Measurements from ENCODE around the gene EEF1E1. TPM values are rescaled to one million over a fixed set of nuclear protein-coding genes. Genes with fewer than 3 reads are reported as not detected.
"Not testable (repeated sequence)": the region's sequence is repeated elsewhere in the genome, so short reads cannot be mapped to it uniquely, and the experiment has no call there.

Gene EEF1E1
- total and polyA plus RNA-seq, 4 donors: 12.9 to 30.6 (median 18.3) TPM

DNA sequence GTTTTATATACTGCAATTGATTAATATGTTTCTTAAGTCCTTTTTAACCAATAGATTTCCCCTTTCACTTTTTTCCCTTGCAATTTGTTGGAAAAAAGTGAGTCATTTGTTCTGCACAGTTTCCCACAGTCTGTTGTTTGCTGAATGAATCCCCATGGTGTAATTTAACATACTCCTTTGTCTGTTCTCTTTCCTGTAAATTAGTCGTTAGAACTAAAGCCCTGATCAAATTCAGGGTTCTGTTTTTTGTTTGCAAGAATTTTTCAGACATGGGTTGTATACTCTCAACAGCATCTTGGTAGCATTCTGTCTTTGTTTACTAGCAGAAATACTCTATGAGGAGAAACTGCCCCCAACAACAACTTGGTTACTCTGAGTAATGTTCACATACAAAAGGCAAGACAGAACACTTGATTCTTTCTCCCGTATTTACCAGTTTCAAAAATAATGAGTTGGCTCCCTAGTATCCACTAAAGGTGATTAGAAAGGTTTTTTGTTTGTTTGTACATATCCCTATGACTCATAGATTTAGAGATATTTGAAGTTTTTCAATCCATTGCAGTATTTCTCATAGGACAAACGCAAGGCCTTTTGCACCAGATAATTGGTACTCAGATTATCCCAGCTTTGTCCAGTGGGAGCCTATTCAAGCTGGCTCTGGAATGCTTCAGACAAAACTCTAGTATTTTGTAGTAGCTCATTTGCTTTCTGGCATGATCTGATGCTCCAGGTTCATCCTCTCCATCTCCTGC lies 54.6 kb downstream of the EEF1E1 start:
- Histone ChIP-seq H3K27ac (ENCODE audit: low read depth in 1 of 2, low read length in 2 of 2) (no peak overlapping the region), H3K9ac (ENCODE audit: low read depth in 1 of 2, low read length in 2 of 2) (no peak overlapping the region), H3K4me3 (ENCODE audit: low read depth in 1 of 3, low read length in 3 of 3) (no peak overlapping the region), H3K9me3 (ENCODE audit: control insufficient read depth in 4 of 4, low read length in 3 of 4) (no peaks in the 10 kb centered on the region), H3K27me3 (ENCODE audit: control insufficient read depth in 4 of 4, insufficient read depth in 4 of 4, low read length in 3 of 4) (no peaks in the 10 kb centered on the region), H3K36me3 (ENCODE audit: control insufficient read depth in 4 of 4, insufficient read depth in 3 of 4, low read depth in 1 of 4, low read length in 3 of 4) (peaks cover 0 to 3% (median 0%) of the 10 kb centered on the region in 4 donors), H3K4me1 (ENCODE audit: control insufficient read depth in 4 of 4, insufficient read depth in 4 of 4, low read length in 3 of 4) (no peaks in the 10 kb centered on the region)
- TF ChIP-seq YY1 (IDR thresholded peaks at IDR 0.05) (no peak), GABPA (IDR thresholded peaks at IDR 0.05 in 1 of 2, conservative IDR thresholded peaks at IDR 0.05 in 1 of 2) (no peak), FOXA1 (IDR thresholded peaks at IDR 0.05) (no peak), FOXA2 (IDR thresholded peaks at IDR 0.05) (no peak), TAF1 (conservative IDR thresholded peaks at IDR 0.05) (no peak), RXRA (IDR thresholded peaks at IDR 0.05) (no peak), SP1 (IDR thresholded peaks at IDR 0.05) (no peak), RAD21 (IDR thresholded peaks at IDR 0.05) (no peak), HNF4G (IDR thresholded peaks at IDR 0.05) (no peak)
- TF ChIP-seq, protein P1, sequence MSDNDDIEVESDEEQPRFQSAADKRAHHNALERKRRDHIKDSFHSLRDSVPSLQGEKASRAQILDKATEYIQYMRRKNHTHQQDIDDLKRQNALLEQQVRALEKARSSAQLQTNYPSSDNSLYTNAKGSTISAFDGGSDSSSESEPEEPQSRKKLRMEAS (IDR thresholded peaks at IDR 0.05): no peak
- TF ChIP-seq, protein P2, sequence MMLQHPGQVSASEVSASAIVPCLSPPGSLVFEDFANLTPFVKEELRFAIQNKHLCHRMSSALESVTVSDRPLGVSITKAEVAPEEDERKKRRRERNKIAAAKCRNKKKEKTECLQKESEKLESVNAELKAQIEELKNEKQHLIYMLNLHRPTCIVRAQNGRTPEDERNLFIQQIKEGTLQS (IDR thresholded peaks at IDR 0.05): no peak
- TF ChIP-seq, protein P3, sequence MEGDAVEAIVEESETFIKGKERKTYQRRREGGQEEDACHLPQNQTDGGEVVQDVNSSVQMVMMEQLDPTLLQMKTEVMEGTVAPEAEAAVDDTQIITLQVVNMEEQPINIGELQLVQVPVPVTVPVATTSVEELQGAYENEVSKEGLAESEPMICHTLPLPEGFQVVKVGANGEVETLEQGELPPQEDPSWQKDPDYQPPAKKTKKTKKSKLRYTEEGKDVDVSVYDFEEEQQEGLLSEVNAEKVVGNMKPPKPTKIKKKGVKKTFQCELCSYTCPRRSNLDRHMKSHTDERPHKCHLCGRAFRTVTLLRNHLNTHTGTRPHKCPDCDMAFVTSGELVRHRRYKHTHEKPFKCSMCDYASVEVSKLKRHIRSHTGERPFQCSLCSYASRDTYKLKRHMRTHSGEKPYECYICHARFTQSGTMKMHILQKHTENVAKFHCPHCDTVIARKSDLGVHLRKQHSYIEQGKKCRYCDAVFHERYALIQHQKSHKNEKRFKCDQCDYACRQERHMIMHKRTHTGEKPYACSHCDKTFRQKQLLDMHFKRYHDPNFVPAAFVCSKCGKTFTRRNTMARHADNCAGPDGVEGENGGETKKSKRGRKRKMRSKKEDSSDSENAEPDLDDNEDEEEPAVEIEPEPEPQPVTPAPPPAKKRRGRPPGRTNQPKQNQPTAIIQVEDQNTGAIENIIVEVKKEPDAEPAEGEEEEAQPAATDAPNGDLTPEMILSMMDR (IDR thresholded peaks at IDR 0.05; ENCODE audit: low read depth, low read length, missing input control): no peak
- WGBS: 94% methylated on average over 3 of the region's 3 CpGs
- DNase-seq (ENCODE audit: low spot score): no peak

DNA sequence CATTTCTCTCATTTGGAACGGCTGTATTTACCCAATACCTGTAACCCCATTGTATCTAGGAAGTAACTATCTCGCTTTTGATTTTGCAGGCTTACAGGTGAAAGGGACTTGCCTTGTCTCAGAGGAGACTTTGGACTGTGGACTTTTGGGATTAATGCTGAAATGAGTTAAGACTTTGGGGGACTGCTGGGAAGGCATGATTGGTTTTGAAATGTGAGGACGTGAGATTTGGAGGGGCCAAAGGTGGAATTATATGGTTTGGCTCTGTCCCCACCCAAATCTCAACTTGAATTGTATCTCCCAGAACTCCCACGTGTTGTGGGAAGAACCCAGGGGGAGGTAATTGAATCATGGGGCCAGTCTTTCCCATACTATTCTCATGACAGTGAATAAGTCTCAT lies 56.6 kb downstream of the EEF1E1 start:
- H3K9me3 ChIP-seq (ENCODE audit: control insufficient read depth in 4 of 4, low read length in 3 of 4); H3K4me3 ChIP-seq (ENCODE audit: low read depth in 1 of 3, low read length in 3 of 3); DNase-seq (ENCODE audit: low spot score); H3K27me3 ChIP-seq (ENCODE audit: control insufficient read depth in 4 of 4, insufficient read depth in 4 of 4, low read length in 3 of 4); H3K27ac ChIP-seq (ENCODE audit: low read depth in 1 of 2, low read length in 2 of 2); H3K36me3 ChIP-seq (ENCODE audit: control insufficient read depth in 4 of 4, insufficient read depth in 3 of 4, low read depth in 1 of 4, low read length in 3 of 4); H3K4me1 ChIP-seq (ENCODE audit: control insufficient read depth in 4 of 4, insufficient read depth in 4 of 4, low read length in 3 of 4); H3K9ac ChIP-seq (ENCODE audit: low read depth in 1 of 2, low read length in 2 of 2): not testable (repeated sequence)
- WGBS: 87% methylated on average over 4 of the region's 4 CpGs

DNA sequence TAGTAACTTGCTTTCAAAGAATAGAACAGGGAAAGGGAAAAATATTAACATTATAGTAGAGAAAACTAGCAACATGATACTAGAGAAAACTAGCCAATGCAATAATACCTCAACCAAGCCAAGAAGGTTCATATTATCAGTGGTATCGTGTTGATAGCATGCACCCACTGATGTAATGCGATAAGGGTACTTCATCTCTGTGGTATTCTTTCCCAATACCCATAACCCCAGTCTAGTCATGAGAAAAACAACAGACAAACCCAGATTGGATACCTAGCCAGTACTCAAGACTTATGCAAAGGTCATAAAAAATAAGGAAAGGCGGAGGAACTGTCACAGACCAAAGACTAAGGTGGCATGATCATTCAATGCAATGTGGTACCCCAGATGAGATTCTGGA lies 59.1 kb downstream of the EEF1E1 start:
- Histone ChIP-seq H3K4me3 (ENCODE audit: low read depth in 1 of 3, low read length in 3 of 3) (no peak overlapping the region), H3K27me3 (ENCODE audit: control insufficient read depth in 4 of 4, insufficient read depth in 4 of 4, low read length in 3 of 4) (no peaks in the 10 kb centered on the region), H3K27ac (ENCODE audit: low read depth in 1 of 2, low read length in 2 of 2) (no peak overlapping the region), H3K9me3 (ENCODE audit: control insufficient read depth in 4 of 4, low read length in 3 of 4) (no peaks in the 10 kb centered on the region), H3K9ac (ENCODE audit: low read depth in 1 of 2, low read length in 2 of 2) (no peak overlapping the region), H3K4me1 (ENCODE audit: control insufficient read depth in 4 of 4, insufficient read depth in 4 of 4, low read length in 3 of 4) (no peaks in the 10 kb centered on the region), H3K36me3 (ENCODE audit: control insufficient read depth in 4 of 4, insufficient read depth in 3 of 4, low read depth in 1 of 4, low read length in 3 of 4) (peaks cover 0 to 12% (median 2%) of the 10 kb centered on the region in 4 donors)
- no peak for DNase-seq (ENCODE audit: low spot score)
- 65% methylated on average over 3 of the region's 3 CpGs for WGBS
- TF ChIP-seq, protein P4, sequence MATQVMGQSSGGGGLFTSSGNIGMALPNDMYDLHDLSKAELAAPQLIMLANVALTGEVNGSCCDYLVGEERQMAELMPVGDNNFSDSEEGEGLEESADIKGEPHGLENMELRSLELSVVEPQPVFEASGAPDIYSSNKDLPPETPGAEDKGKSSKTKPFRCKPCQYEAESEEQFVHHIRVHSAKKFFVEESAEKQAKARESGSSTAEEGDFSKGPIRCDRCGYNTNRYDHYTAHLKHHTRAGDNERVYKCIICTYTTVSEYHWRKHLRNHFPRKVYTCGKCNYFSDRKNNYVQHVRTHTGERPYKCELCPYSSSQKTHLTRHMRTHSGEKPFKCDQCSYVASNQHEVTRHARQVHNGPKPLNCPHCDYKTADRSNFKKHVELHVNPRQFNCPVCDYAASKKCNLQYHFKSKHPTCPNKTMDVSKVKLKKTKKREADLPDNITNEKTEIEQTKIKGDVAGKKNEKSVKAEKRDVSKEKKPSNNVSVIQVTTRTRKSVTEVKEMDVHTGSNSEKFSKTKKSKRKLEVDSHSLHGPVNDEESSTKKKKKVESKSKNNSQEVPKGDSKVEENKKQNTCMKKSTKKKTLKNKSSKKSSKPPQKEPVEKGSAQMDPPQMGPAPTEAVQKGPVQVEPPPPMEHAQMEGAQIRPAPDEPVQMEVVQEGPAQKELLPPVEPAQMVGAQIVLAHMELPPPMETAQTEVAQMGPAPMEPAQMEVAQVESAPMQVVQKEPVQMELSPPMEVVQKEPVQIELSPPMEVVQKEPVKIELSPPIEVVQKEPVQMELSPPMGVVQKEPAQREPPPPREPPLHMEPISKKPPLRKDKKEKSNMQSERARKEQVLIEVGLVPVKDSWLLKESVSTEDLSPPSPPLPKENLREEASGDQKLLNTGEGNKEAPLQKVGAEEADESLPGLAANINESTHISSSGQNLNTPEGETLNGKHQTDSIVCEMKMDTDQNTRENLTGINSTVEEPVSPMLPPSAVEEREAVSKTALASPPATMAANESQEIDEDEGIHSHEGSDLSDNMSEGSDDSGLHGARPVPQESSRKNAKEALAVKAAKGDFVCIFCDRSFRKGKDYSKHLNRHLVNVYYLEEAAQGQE (IDR thresholded peaks at IDR 0.05): no peak
- no peak for TF ChIP-seq HNF4G (IDR thresholded peaks at IDR 0.05)
- no peak for TF ChIP-seq RXRA (IDR thresholded peaks at IDR 0.05)
- TF ChIP-seq YY1 (IDR thresholded peaks at IDR 0.05): no peak
- no peak for TF ChIP-seq TAF1 (conservative IDR thresholded peaks at IDR 0.05)
- TF ChIP-seq NR2F2 (IDR thresholded peaks at IDR 0.05): no peak
- TF ChIP-seq, protein P2 (IDR thresholded peaks at IDR 0.05): no peak
- TF ChIP-seq, protein P1 (IDR thresholded peaks at IDR 0.05): no peak
- TF ChIP-seq EGR1 (IDR thresholded peaks at IDR 0.05; ENCODE audit: low read depth in 2 of 2): no peak
- no peak for TF ChIP-seq FOXA2 (IDR thresholded peaks at IDR 0.05)
- TF ChIP-seq JUND (IDR thresholded peaks at IDR 0.05): no peak
- no peak for TF ChIP-seq FOXA1 (IDR thresholded peaks at IDR 0.05)
- no peak for TF ChIP-seq HNF4A (conservative IDR thresholded peaks at IDR 0.05)
- TF ChIP-seq RAD21 (IDR thresholded peaks at IDR 0.05): no peak
- TF ChIP-seq SP1 (IDR thresholded peaks at IDR 0.05): no peak
- TF ChIP-seq GABPA (IDR thresholded peaks at IDR 0.05 in 1 of 2, conservative IDR thresholded peaks at IDR 0.05 in 1 of 2): no peak
- TF ChIP-seq, protein P3 (IDR thresholded peaks at IDR 0.05; ENCODE audit: low read depth, low read length, missing input control): no peak

Measured in liver (tissue), 9 donors.